Measurements from ENCODE around the gene IL32.
"Not testable (repeated sequence)": the region's sequence is repeated elsewhere in the genome, so short reads cannot be mapped to it uniquely, and the experiment has no call there.

IL32 gene

DNA sequence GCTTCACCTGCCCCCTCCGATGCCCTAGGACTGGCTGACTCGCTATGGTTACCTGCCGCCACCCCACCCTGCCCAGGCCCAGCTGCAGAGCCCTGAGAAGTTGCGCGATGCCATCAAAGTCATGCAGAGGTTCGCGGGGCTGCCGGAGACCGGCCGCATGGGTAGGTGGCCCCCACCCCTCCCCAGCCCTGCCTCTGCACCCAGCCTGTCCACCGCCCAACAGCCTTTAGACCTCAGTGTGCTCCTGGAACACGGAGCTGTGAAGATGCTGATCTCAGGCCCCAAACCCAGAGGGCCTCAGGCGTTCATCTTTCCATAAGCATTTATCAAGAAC, 18.1 kb upstream of the IL32 start:
- DNase-seq (ENCODE audit: low read depth), result no peak
- H3K4me3 ChIP-seq (ENCODE audit: low read length), result no peak overlapping the region
- TF ChIP-seq, protein P1, sequence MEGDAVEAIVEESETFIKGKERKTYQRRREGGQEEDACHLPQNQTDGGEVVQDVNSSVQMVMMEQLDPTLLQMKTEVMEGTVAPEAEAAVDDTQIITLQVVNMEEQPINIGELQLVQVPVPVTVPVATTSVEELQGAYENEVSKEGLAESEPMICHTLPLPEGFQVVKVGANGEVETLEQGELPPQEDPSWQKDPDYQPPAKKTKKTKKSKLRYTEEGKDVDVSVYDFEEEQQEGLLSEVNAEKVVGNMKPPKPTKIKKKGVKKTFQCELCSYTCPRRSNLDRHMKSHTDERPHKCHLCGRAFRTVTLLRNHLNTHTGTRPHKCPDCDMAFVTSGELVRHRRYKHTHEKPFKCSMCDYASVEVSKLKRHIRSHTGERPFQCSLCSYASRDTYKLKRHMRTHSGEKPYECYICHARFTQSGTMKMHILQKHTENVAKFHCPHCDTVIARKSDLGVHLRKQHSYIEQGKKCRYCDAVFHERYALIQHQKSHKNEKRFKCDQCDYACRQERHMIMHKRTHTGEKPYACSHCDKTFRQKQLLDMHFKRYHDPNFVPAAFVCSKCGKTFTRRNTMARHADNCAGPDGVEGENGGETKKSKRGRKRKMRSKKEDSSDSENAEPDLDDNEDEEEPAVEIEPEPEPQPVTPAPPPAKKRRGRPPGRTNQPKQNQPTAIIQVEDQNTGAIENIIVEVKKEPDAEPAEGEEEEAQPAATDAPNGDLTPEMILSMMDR (conservative IDR thresholded peaks at IDR 0.05; ENCODE audit: low read length), result no peak

DNA sequence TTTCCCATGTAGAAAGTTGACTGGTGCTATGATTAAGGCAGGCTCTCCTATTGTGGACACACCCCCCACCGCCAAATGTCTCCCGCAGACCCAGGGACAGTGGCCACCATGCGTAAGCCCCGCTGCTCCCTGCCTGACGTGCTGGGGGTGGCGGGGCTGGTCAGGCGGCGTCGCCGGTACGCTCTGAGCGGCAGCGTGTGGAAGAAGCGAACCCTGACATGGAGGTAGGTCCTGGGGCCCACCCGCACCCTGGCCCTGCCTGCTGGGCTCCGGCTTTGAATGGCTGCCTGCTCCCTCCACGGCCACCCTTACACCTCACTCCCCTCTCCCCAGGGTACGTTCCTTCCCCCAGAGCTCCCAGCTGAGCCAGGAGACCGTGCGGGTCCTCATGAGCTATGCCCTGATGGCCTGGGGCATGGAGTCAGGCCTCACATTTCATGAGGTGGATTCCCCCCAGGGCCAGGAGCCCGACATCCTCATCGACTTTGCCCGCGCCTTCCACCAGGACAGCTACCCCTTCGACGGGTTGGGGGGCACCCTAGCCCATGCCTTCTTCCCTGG, 15.4 kb upstream of the IL32 start:
- H3K4me3 ChIP-seq (ENCODE audit: low read length), result no peak overlapping the region
- no peak for DNase-seq (ENCODE audit: low read depth)
- TF ChIP-seq, protein P1 (conservative IDR thresholded peaks at IDR 0.05; ENCODE audit: low read length), result no peak

DNA sequence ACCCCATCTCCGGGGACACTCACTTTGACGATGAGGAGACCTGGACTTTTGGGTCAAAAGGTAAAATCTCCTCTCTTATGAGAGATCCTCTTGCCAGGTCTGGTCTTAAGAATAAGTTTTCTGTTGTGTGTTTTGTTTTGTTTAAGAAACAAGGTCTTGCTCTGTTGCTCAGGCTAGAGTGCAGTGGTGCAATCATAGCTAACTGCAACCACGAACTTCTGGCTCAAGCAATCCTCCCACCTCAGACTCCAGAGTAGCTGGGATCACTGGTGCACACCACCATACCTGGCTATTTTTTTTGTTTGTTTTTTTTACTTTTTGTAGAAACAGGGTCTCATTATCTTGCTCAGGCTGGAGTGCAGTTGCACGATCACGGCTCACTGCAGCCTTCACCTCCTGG, 15.0 kb upstream of the IL32 start:
- no peak overlapping the region for H3K4me3 ChIP-seq (ENCODE audit: low read length)
- DNase-seq (ENCODE audit: low read depth), result no peak
- TF ChIP-seq, protein P1 (conservative IDR thresholded peaks at IDR 0.05; ENCODE audit: low read length), result no peak

DNA sequence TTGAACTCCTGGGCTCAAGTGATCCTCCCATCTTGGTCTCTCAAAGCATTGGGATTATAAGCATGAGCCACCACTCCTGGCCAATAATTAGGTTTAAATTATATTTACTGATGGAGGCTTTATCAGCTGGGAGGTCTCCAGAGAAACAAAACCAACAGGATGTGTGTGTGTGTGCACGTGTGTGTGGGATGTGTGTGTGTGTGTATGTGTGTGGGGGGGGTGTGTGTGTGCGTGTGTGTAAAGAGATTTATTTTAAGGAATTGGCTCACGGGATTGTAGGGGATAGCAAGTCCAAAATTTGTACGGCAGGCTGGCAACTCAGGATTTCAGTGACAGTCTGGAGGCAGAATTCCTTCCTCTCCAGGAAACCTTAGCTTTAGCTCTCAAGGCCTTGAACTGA, 14.4 kb upstream of the IL32 start:
- no peak for DNase-seq (ENCODE audit: low read depth)
- no peak overlapping the region for H3K4me3 ChIP-seq (ENCODE audit: low read length)
- TF ChIP-seq, protein P1 (conservative IDR thresholded peaks at IDR 0.05; ENCODE audit: low read length), result no peak

DNA sequence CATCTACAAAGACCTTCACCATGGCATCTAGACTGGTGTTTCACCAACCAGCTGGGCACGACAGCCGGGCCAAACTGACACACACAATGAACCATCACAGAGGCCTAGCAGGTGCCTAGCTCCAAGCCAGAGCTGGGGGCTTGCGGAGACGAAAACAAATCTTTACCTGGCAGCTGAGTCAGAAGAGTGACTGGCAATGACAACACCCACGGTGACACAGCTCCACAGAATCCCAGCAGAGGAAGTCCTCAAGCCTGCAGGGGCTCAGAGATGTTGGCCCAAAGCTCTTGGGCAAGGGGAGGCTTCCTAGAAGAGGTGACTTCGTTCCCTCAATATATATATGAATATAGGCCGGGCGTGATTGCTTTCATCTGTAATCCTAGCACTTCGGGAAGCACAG, 13.9 kb upstream of the IL32 start:
- TF ChIP-seq, protein P1 (conservative IDR thresholded peaks at IDR 0.05; ENCODE audit: low read length), result no peak
- no peak overlapping the region for H3K4me3 ChIP-seq (ENCODE audit: low read length)
- no peak for DNase-seq (ENCODE audit: low read depth)

DNA sequence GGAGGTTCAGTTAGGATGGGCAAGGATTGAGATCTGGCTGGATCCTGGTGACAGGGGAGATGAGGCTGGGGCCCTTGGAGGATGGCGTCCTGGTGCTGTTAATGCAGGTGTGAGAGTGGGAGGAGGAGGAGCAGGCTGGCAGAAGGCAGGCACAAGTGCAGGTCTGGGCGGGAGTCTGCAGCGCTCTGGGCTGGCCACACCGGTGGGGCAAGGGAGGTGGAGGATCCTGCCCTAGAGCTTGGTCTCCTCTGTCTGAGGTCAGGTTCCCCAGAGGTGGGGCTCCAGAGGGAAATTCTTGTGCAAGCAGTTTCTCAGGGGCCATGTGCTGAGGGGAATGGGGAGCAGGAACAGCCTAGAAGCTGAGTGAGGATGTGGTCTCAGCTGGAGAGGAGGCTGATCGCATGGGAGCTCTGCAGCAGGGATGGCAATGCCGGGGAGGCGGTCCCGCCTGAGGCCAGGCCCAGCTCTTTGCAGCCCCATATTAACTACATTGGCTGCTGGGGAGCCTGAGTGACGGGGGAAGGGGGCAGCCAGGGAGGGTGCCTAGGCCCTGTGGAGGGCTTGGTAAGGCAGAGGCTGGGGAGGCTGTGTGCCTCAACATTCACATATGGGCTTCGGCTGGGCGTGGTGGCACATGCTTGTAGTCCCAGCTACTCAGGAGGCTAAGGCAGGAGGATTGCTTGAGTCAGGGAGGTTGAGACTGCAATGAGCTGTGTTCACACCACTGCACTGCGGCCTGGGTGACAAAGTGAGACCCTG, 12.7 kb upstream of the IL32 start:
- DNase-seq (ENCODE audit: low read depth); H3K4me3 ChIP-seq (ENCODE audit: low read length): not testable (repeated sequence)

DNA sequence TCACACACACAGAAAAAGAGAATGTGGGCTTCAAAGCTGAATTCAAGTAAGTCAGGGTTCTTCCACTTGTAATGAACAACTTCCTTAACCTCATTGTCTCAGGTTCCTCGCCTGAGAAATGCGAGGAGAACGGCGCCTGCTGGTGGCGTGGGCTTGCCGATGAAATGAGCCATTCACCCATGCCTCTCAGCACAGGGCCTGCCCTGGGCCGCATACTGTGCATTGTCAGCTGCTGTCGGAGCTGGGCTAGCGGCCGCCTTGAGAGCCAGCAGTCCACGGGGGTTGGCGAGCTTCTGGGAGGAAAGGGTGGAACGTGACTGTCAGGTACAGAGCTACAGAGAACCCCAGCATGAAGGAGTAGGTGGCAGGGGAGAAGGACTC, 12.1 kb upstream of the IL32 start:
- not testable (repeated sequence) for DNase-seq (ENCODE audit: low read depth); H3K4me3 ChIP-seq (ENCODE audit: low read length)

DNA sequence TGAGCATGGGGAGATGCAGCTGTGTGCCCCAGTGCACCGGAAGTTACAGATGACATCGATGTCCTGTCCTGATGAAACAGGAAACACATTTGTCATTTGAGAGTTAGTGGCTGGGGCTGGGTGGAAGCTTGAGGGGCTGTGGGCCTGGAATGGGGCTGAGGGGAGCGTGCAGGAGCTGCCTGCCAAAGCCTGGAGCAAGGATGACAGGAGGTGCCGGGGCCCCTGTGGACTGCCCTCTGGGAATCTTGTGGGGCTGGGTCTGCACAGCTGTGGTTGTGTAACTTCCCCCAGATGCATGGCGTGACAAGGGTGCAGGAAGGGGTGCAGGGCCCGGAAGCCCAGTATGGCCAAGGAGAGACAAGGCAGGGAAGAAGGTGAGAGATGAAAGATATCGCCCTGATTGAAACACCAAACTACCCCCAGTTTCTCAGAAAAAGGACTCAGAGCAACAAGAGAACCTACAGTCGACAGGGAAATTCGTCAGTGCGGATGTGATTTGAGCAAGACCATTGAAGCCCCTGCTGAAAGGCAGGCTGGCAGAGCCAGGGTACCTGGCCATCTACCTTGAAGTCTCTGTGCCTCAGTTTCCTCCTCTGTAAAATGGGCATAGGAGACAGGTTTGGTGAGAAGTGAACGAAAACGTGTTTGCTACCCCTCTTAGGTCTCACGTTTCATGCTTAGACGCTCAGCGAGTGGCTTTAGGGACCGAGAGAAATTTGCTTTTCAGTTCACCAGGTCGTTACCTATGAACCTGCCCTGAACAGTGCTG, 10.3 kb upstream of the IL32 start:
- TF ChIP-seq, protein P1 (conservative IDR thresholded peaks at IDR 0.05; ENCODE audit: low read length), result no peak
- no peak for DNase-seq (ENCODE audit: low read depth)
- H3K4me3 ChIP-seq (ENCODE audit: low read length), result no peak overlapping the region

DNA sequence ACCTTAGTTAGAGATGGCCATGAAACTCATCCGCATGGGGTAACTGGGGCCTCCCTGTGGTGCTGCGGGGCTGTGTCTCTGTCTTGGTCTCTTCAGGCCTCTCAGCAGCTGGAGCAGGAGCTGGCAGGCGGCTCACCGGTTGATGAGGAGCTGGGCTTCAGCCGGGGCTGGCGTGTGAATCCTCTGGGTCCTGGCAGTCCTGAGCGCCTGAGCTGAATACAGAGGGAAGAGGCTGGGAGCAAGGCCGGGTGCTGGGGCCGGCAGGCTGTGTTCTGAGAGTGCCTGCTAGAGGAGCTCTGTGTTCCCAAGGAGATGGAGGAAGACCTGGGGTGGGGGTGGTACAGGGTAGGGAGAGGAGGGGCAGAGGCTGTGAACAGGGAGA, 9.7 kb upstream of the IL32 start:
- not testable (repeated sequence) for DNase-seq (ENCODE audit: low read depth)

More for the DNA sequence above, 9.7 kb upstream of the IL32 start:
- H3K4me3 ChIP-seq (ENCODE audit: low read length), result not testable (repeated sequence)
